Activated naive CD4-positive, alpha-beta T cell treated with anti-CD3 and anti-CD28 coated beads, Interleukin-2, amount 50 U/mL, for 72 hours (primary cell): Measurements from ENCODE around the gene ITIH5. TPM values are rescaled to one million over a fixed set of nuclear protein-coding genes. Genes with fewer than 3 reads are reported as not detected.
A peak's percentile ranks its signal among the peaks of the same experiment; 100 is the strongest.
"Not testable (repeated sequence)": the region's sequence is repeated elsewhere in the genome, so short reads cannot be mapped to it uniquely, and the experiment has no call there.

Source experiments
- ATAC-seq, 2 donors: fragments of 150-1000 bp; cut with Tn5 transposase; 2 replicates each; pipeline ENCODE4 v1.10.0; 2021; ENCODE audit warnings: mild to moderate bottlenecking in 2 of 2, moderate library complexity in 2 of 2
- DNase-seq, 2 donors: peaks; one replicate each; pipeline ENCODE4 v3.0.0; 2021 to 2022; ENCODE audit warnings: low spot score in 2 of 2
- H3K27ac Mint-ChIP-seq, 2 donors: one replicate each; pipeline ENCODE4 v1.8.0; 2022; ENCODE audit warnings: mild to moderate bottlenecking in 2 of 2, mixed read lengths in 2 of 2
- H3K36me3 Mint-ChIP-seq, 2 donors: one replicate each; pipeline ENCODE4 v1.8.0; 2022; ENCODE audit warnings: mixed read lengths in 2 of 2
- H3K9me3 Mint-ChIP-seq, 2 donors: one replicate each; pipeline ENCODE4 v1.8.0; 2022; ENCODE audit warnings: mixed read lengths in 2 of 2
- total RNA-seq, 2 donors: library from RNA; stranded (reverse); gene quantifications; one replicate each; pipeline ENCODE4 v1.2.3, GENCODE V29; 2022

The ITIH5 gene
- total RNA-seq, 2 donors from 2014 or later = 0.21 TPM; not detected in 1

DNA sequence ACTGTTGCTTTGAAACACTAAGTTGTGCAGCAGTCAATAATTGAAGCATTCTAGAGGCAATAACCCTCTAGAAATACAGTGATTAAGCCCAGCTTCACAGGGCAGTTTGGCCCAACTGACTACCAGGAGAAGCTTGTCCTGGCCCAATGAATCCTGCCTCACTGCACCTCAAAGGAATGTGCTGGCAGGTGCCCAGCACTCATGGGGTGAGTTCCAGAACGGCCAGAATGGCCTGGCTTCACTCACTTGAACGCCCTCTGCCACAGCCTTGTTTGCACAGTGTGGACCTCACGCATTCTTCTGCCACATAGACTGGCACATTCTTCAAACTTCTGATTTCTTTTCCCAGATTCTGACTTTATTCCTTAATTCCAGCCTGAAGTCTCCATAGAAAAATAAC, 29.8 kb upstream of the ITIH5 start:
- no peak for ATAC-seq
- Mint-ChIP-seq H3K36me3 (peaks cover 12 to 16% of the 10 kb centered on the region in 2 donors), H3K9me3 (peaks cover 10 to 17% of the 10 kb centered on the region in 2 donors), H3K27ac (no peak overlapping the region)
- no peak for DNase-seq

DNA sequence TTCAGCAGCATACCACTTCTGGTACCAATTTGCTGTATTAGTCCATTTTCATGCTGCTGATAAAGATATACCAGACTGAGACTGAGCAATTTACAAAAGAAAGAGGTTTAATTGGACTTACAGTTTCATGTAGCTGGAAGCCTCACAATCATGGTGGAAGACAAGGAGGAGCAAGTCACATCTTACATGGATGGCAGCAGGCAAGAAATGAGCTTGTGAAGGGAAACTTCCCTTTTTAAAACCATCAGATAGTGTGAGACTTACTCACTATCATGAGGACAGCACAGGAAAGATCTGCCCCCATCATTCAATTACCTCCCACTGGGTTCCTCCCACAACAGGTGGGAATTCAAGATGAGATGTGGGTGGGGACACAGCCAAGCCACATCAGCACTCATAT, 26.4 kb upstream of the ITIH5 start:
- not testable (repeated sequence) for H3K27ac Mint-ChIP-seq, ATAC-seq, DNase-seq
- peaks cover 12 to 33% of the 10 kb centered on the region in 2 donors for H3K36me3 Mint-ChIP-seq
- peaks cover 15 to 30% of the 10 kb centered on the region in 2 donors for H3K9me3 Mint-ChIP-seq

DNA sequence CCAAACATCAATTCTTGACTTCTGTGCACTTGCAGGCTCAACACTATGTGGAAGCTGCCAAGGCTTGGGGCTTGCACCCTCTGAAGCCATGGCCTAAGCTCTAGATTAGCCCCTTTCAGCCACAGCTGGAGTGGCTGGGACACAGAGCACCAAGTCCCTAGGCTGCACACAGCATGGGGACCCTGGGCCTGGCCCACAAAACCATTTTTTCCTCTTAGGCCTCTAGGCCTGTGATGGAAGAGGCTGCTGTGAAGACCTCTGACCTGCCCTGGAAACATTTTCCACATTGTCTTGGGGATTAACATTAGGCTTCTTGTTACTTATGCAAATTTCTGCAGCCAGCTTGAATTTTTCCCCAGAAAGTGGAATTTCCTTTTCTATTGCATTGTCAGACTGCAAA, 25.6 kb upstream of the ITIH5 start:
- H3K27ac Mint-ChIP-seq, ATAC-seq, DNase-seq: not testable (repeated sequence)
- H3K36me3 Mint-ChIP-seq = peaks cover 12 to 33% of the 10 kb centered on the region in 2 donors
- H3K9me3 Mint-ChIP-seq = peaks cover 15 to 30% of the 10 kb centered on the region in 2 donors

DNA sequence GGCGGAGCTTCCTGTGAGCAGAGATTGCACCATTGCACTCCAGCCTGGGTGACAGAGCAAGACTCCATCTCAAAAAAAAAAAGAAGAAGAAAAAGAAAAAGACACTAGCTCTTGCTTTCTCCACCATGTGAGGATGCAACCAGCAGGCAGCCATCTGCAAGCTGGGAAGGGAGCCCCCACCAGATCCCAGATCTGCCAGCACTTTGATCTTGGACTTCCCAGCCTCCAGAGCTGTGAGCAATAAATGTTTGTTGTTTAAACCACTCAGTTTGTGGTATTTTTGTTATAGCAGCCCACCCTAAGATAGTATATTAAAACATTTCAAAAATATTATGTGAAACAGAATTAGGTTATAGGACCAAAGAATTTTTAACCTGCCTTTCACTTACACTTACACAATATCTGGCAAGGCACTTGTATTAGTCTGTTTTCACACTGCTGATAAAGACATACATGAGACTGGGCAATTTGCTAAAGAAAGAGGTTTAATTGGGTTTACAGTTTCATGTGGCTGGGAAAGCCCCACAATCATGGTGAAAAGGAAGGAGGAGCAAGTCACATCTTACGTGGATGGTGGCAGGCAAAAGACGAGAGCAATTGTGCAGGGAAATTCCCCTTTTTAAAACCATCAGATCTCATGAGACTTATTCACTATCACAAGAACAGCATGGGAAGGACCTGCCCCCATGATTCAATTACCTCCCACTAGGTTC, 24.3 kb upstream of the ITIH5 start:
- DNase-seq = not testable (repeated sequence)
- H3K9me3 Mint-ChIP-seq = peaks cover 15 to 30% of the 10 kb centered on the region in 2 donors
- H3K36me3 Mint-ChIP-seq = peaks cover 12 to 33% of the 10 kb centered on the region in 2 donors
- ATAC-seq = peak; percentile 57 to 68
- H3K27ac Mint-ChIP-seq = peak overlapping the region in 1 of 2 donors; percentile 45

GRCh38 chr10:7689591-7689990, 22.8 kb upstream of the ITIH5 start:
- Mint-ChIP-seq H3K27ac (no peak overlapping the region), H3K36me3 (peaks cover 12 to 33% of the 10 kb centered on the region in 2 donors), H3K9me3 (peaks cover 15 to 30% of the 10 kb centered on the region in 2 donors)
- DNase-seq (no peak), ATAC-seq (no peak)

DNA sequence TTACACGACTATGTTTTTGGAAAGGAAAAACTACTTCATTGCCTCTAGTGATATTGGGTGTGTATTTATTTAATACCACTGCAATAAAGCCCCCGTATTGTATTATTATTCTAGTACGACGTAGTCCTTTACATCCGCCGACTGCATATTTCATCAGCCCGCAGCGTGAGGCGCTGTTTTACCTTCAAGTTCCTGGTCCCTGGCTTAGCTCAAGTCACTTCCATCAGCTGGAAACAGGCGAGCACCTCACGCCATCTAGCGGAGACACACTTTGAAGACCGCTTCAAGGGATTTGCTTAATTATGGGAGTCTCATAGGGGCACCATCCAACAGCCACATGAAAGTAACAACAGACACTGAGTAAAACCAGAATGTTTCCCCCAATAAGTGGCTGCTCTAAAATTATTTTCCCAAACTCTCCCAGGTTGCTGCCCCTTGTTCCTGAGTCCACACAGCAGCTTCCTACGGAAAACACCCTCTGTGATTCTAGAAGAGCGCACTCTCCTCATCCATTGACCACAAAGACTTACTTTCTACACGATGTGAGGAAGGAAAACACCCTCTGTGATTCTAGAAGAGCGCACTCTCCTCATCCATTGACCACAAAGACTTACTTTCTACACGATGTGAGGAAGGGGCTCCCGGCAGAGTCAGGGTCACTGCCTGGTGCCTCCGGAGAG, 20.6 kb upstream of the ITIH5 start:
- DNase-seq (peak; percentile 70 to 75), ATAC-seq (peak; percentile 89 to 91)
- Mint-ChIP-seq H3K9me3 (peaks cover 6 to 15% of the 10 kb centered on the region in 2 donors), H3K27ac (peak overlapping the region in 1 of 2 donors; percentile 32), H3K36me3 (peaks cover under 1 to 19% of the 10 kb centered on the region in 2 donors)

- Mint-ChIP-seq H3K9me3 (peaks cover 5 to 13% of the 10 kb centered on the region in 2 donors), H3K27ac (peak overlapping the region in 1 of 2 donors; percentile 32), H3K36me3 (peaks cover 0 to 18% of the 10 kb centered on the region in 2 donors)
- DNase-seq (no peak), ATAC-seq (peak in 1 of 2 donors; percentile 40)
Observed at GRCh38 chr10:7686351-7687171, 19.8 kb upstream of the ITIH5 start.

- DNase-seq, H3K9me3 Mint-ChIP-seq, H3K36me3 Mint-ChIP-seq, H3K27ac Mint-ChIP-seq: not testable (repeated sequence)
- peak in 1 of 2 donors; percentile 37 for ATAC-seq
Observed at GRCh38 chr10:7680078-7680477, 13.3 kb upstream of the ITIH5 start.

- Mint-ChIP-seq H3K27ac (no peak overlapping the region), H3K36me3 (no peaks in the 10 kb centered on the region), H3K9me3 (no peaks in the 10 kb centered on the region)
- ATAC-seq (no peak), DNase-seq (no peak)
Observed at GRCh38 chr10:7679256-7679655, 12.5 kb upstream of the ITIH5 start.

DNA sequence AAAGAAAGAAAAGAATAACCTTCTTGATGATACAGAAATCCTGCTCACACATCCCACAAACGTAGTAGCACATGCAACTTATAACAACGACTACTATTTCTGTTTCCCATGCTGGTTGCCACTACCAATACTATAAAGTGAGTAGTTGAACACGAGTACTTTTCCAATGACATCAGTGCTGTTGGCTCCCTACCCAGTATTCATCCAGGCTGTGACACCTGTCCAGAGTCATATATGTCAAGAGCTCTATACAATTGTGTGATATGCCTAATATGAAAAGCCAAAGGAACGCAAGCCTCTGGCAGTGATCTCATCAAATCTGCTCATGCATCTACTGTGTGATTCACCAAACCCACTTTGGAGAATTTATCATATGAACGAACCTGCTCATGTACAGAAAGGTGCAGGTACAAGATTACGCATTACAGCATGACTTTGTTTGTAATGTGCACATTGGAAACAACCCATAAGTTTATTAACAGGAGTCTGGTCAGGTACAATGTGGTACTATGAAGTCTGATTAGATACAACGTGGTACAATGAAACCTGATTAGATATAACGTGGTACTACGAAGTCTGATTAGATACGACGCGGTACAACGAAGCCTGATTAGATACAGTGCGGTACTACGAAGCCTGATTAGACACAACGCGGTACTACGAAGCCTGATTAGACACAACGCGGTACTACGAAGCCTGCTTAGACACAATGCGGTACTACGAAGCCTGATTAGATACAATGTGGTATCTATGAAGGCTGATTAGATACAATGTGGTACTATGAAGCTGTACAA, 5.8 kb upstream of the ITIH5 start:
- DNase-seq (no peak), ATAC-seq (no peak)
- H3K36me3 Mint-ChIP-seq = no peaks in the 10 kb centered on the region
- H3K27ac Mint-ChIP-seq = no peak overlapping the region
- H3K9me3 Mint-ChIP-seq = no peaks in the 10 kb centered on the region

DNA sequence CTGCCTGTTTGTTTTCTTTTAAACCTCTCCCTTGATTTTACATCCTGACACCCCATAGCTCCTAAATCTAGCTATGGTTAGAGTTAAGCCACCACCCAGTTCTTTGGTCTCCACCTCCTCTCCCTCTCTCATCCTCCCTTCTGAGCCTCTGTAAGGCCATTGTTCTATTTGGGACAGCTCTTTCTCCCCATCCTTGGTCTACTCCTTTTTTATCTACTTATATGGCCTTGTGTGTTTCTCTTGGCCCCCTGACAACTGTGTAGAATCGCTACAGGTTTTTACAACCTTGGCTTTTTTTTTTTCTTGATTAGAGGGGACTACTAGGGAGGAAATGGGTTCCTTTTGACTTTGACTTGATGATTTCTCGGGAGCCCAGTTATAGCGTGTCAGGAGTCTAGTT, 3.4 kb upstream of the ITIH5 start:
- H3K36me3 Mint-ChIP-seq = no peaks in the 10 kb centered on the region
- ATAC-seq (no peak), DNase-seq (no peak)
- H3K27ac Mint-ChIP-seq = no peak overlapping the region
- H3K9me3 Mint-ChIP-seq = no peaks in the 10 kb centered on the region

- Mint-ChIP-seq H3K27ac (no peak overlapping the region), H3K9me3 (no peaks in the 10 kb centered on the region), H3K36me3 (no peaks in the 10 kb centered on the region)
- DNase-seq (no peak), ATAC-seq (peak; percentile 33 to 46)
Observed at GRCh38 chr10:7667262-7668141, 736 bp upstream of the ITIH5 start.

- ATAC-seq = no peak
- no peaks in the 10 kb centered on the region for H3K9me3 Mint-ChIP-seq
- no peaks in the 10 kb centered on the region for H3K36me3 Mint-ChIP-seq
- no peak overlapping the region for H3K27ac Mint-ChIP-seq
- no peak for DNase-seq
Observed at GRCh38 chr10:7665767-7666166, 999 bp downstream of the ITIH5 start.

DNA sequence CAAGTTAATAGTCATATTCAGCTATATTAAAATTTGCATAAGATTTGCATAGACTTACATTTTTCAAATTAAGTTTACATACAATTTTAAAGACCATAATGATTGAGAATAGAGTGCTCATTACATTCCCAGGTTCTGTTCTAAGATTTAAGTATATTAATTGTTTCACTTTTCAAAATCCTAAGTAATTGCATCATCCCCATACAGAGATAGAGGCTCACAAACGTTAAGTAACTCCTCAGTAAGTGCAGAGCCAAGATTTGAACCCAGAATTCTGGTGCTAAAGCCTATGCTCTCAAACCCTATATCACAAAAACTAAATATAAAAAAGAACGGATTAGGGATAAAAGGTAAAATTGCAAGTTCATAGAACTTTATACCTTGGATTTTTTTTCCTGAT, 2.1 kb downstream of the ITIH5 start:
- no peaks in the 10 kb centered on the region for H3K9me3 Mint-ChIP-seq
- no peak for ATAC-seq
- no peaks in the 10 kb centered on the region for H3K36me3 Mint-ChIP-seq
- no peak for DNase-seq
- no peak overlapping the region for H3K27ac Mint-ChIP-seq

- ATAC-seq (no peak), DNase-seq (no peak)
- H3K36me3 Mint-ChIP-seq = no peaks in the 10 kb centered on the region
- H3K27ac Mint-ChIP-seq = no peak overlapping the region
- H3K9me3 Mint-ChIP-seq = no peaks in the 10 kb centered on the region
Observed at GRCh38 chr10:7662522-7662921, 4.2 kb downstream of the ITIH5 start.
